ENCODE data around the gene NT5C2. TPM values are rescaled to one million over a fixed set of nuclear protein-coding genes. Genes with fewer than 3 reads are reported as not detected.
"Not testable (repeated sequence)": the region's sequence is repeated elsewhere in the genome, so short reads cannot be mapped to it uniquely, and the experiment has no call there.

NT5C2 gene
- polyA plus RNA-seq, 3 donors, result 16.5 to 60.6 (median 36.3) TPM

DNA sequence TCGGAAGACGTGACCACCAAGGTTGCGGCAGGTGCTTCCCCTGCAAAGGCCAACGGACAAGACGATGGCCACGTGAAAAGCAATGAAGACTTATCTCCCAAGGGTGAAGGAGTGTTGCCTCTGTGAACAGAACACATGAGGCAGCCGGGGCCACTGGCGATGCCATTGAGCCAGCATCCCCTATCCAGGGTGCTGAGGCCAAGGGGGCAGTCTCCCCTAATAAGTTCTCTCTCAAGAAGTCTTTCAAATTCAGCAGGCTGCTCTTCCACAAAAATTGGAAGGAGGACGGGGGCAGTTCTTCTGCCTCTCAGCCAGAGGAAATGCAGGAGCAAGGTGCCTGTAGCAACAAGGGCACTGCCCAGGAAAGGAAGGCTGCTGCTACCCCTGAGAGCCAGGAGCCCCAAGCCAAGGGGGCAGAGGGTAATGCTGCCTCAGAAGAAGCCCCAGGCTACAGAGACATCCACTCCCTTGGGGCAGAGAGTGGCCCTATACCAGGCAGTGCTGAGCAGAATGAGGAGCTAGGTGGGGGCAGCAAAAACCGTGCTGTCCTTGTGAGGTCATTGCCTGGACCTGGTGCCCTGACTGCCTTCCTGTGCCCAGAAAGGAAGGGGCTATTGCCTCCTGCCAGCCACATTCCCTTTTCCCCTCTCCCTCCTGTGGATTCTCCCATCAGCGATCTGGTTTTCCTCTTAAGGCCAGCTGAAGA, 17.3 kb downstream of the NT5C2 start:
- WGBS, 3 donors, result 88 to 90% (median 89%) methylated on average over 10 to 11 of the region's 11 CpGs
- no peak overlapping the region for H3K27ac ChIP-seq (ENCODE audit: low read depth, low read length)

DNA sequence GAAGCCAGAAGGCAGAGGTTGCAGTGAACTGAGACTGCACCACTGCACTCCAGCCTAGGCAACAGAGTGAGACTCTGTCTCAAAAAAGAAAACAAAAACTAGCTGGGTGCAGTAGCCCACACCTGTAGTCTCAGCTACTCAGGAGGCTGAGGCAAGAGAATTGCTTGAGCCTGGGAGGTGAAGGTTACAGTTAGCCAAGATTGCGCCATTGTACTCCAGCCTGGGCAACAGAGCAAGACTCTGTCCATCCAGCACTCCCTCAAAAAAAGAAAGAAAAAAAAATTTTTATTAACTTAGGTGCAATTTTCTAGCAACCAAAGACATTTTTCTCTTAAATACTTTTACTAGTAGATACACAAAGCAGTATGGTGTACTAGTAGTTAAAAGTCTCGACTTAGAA, 18.7 kb downstream of the NT5C2 start:
- H3K27ac ChIP-seq (ENCODE audit: low read depth, low read length), result not testable (repeated sequence)
- 96 to 100% (median 97%) methylated on average over 2 of the region's 2 CpGs for WGBS, 3 donors

DNA sequence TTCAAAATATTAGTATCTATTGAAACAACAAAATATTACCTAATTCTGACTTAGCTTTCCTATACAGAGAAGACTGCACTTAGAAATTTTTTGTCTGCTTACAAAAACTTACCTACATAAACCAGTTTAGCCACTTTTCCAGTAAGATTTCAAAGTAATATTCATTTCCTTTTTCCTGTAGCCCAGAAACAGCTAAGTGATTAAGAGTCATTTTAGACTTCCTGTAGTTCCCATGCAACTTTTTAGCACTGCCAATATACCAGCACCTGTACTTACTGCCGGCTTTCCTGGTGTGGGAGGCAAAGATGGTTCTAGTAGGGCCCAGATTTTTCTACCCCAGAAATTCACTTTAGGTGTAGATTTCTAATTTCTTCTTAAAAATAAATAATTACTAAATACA, 21.8 kb downstream of the NT5C2 start:
- H3K27ac ChIP-seq (ENCODE audit: low read depth, low read length), result no peak overlapping the region
- WGBS, 3 donors, result 23 to 41% (median 30%) methylated on average over 1 of the region's 1 CpG

GRCh38 chr10:103168438-103168837, 24.6 kb downstream of the NT5C2 start:
- H3K27ac ChIP-seq (ENCODE audit: low read depth, low read length), result no peak overlapping the region

DNA sequence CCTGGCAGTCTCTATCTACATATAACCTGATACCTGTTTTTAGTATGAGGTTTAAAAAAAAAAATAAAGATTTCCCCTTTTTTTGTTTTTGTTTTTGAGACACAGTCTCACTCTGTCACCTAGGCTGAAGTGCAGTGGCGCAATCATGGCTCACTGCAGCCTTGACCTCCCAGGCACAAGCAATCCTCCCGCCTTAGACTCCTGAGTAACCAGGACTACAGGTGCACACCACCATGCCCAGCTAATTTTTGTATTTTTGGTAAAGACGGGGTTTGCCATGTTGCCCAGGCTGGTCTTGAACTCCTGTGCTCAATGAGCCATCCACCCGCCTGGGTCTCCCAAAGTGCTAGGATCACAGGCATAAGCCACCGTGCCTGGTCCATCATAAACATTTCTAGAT, 25.5 kb downstream of the NT5C2 start:
- H3K27ac ChIP-seq (ENCODE audit: low read depth, low read length), result not testable (repeated sequence)
- 97 to 98% (median 97%) methylated on average over 5 of the region's 5 CpGs for WGBS, 3 donors

DNA sequence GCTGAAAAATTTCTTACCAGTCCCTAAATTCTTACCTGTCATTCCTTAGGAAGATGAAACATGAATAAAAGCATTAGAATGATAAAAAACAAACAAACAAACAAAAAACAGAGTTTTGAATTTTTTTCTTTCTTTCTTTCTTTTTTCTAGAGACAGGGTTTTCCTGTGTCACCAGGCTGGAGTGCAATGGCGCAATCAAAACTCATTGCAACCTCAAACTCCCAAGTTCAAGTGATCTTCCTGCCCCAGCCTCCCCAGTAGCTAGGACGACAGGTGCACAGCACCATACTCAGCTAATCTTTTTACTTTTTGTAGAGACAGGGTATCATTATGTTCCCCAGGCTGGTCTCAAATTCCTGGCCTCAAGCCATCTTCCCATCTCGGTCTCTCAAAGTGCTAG, 26.5 kb downstream of the NT5C2 start:
- WGBS, 3 donors, result 83 to 95% (median 94%) methylated on average over 3 of the region's 3 CpGs
- no peak overlapping the region for H3K27ac ChIP-seq (ENCODE audit: low read depth, low read length)

DNA sequence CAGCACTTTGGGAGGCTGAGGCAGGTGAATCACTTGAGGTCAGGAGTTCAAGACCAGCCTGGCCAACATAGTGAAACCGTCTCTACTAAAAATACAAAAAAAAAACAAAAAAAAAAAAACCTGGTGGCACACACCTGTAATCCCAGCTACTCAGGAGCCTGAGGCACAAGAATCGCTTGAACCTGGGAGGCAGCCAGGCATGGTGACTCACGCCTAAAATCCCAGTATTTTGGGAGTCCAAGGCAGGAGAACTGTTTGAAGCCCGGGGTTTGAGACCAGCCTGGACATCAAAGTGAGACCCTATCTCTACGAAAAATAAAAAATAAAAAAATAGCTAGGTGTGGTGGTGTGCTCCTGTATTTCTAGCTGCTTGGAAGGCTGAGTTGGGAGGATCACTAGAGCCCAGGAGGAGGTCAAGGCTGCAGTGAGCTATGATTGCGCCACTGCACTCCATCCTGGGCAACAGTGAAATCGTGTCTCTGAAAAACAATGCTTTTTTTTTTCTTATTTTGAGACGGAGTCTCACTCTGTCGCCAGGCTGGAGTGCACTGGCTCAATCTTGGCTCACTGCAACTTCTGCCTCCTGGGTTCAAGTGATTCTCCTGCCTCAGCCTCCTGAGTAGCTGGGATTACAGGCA, 29.2 kb downstream of the NT5C2 start:
- H3K27ac ChIP-seq (ENCODE audit: low read depth, low read length), result not testable (repeated sequence)
- WGBS, 3 donors, result 87 to 99% (median 89%) methylated on average over 9 of the region's 9 CpGs

DNA sequence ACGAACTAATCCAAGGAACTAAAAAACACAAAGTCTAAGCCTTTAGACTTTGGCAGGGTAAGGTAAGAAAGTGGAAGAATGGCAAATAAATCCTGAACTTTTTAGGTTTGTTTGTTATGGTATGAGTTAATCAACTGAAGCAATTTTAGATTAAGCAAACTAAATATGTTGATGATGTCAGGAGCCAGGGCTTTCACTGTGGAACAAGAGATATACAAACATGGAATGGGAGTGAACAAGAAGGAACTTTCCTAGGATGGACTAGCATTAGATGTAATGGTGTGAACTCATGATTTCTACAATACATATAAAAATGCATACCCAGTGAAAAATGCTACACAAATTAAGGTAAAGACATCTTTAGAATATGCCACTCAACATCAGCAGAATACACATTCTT, 35.8 kb downstream of the NT5C2 start:
- no peak overlapping the region for H3K27ac ChIP-seq (ENCODE audit: low read depth, low read length)
- WGBS, 3 donors, result 94 to 100% (median 98%) methylated on average over 1 of the region's 1 CpG

DNA sequence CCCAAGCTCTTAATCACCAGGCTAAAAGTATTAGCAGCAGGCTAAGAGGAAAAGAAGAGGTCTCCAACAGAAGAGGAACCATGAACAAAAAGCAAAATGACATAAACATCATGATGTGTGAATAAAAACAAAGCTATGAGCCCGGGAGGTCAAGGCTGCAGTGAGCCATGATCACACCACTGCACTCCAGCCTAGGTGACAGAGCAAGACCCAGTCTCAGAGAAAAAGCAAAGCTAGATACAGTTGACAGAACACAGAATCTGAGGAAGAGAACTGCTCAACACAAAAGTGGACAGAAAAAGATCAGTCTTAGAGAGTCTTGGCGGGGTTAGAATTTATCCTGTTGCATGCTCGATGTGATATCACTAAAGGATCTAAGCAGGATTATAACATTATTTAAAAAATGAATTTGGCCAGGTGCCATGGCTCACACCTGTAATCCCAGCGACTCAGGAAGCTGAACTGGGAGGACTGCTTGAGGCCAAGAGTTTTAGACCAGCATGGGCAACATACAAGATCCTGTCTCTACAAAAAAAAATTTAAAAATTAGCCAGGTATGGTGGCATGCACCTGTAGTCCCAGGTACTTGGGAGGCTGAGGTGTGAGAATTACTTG, 37.5 kb downstream of the NT5C2 start:
- 58 to 74% (median 72%) methylated on average over 4 of the region's 4 CpGs for WGBS, 3 donors
- no peak overlapping the region for H3K27ac ChIP-seq (ENCODE audit: low read depth, low read length)

DNA sequence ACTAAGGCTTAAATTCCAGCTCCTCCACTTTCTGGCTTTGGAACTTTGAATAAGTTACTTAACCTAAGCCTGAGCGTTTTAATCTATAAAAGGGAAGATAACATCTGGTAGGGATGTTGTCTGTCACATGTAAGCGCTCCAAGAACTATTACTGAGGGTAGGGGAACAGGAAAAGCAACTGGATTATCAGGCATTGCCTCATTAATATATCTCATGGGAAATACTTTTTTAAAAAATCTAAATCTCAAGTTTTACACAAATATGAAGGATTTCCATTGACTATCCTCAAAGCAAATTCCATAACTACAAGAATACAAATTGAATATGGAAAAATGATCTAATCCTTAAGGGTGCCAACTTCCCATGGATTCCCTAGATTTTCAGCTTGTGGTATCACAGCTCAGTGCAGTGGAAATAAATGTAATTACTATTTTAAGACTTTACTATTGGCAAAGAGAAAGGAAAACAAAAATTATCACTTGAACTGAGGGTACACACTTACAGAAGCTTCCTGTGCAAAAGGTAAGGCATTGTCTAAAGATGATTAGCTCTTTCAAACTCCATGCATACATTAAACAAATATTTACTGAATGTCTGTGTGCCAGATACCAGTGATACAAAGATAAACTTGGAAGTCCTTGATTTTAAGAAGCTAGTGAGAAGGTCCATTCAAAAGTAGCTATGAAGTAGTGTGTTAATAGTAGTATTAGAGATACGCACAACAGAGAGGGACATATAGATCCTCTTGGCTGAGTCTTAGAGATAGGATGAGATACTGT, 38.4 kb downstream of the NT5C2 start:
- no peak overlapping the region for H3K27ac ChIP-seq (ENCODE audit: low read depth, low read length)
- WGBS, 3 donors, result 36 to 45% (median 41%) methylated on average over 3 of the region's 3 CpGs

DNA sequence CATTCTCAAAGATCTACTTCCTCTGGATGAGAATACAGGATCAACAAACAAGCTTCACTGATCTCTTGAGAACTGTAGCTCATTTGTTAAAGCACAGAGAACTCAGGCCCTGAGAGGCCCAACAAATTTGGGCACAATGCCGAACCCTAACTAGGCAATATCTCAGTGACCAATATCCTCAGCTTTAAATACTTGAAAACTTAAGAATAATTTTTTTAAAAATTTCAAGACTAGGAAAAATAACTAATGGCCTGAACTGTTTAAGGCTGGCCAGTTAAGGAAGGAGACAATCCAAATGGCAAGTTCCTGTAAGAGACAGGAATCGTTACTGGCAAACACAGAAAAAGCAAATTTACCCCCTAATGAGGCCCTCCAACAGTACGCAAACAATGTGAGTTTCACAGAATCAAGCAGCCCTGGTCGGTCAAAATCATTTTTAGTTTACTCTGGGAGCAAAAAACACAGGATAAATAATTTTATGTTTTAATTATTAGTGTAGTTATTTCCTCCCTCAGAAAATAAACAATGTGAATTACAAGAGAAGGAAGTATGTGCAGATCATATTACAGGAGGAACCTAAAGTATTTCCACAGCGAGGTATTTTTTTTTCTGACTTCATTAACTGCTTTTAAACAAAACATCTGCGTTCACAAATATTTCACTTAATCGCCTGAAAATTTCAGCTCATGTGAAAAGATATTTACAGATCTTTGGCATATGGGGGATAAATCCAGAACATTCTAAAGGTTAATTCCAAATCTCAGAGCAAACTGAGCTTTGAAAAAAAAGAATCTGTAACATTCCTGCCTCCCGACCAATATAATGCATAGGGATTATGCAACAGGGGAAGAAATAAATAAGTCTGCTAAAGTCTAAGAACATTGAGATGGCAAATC, 39.5 kb downstream of the NT5C2 start:
- H3K27ac ChIP-seq (ENCODE audit: low read depth, low read length), result no peak overlapping the region
- WGBS, 3 donors, result 16 to 19% (median 16%) methylated on average over 8 of the region's 8 CpGs

DNA sequence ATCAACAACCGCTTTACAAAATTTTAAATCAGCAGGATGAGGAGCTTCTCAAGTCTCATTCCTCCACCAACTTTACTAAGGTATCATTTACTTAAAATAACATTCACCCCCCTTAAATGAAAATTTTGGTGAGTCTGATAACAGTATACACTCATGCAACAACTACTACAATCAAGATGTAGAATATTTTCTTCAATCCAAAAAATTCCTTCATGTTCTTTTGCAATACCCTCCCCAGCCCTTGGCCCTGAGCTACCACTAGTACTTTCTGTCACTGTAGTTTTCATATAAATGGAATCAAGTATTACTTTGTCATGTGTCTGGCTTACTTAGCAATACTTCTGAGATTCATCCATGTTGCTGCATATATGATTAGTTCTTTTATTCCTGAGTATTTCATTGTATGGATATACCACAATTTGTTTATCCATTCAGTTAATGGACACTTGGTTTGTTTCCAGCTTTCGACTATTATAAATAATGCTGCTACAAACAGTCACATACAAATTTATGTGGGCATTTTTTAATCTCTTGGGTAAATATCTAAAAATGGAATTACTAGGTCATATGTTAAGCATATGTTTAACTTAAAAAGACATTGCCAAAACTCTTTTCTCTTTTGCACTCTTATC, 43.0 kb downstream of the NT5C2 start:
- 93 to 96% (median 96%) methylated on average over 2 of the region's 2 CpGs for WGBS, 3 donors
- H3K27ac ChIP-seq (ENCODE audit: low read depth, low read length), result no peak overlapping the region

DNA sequence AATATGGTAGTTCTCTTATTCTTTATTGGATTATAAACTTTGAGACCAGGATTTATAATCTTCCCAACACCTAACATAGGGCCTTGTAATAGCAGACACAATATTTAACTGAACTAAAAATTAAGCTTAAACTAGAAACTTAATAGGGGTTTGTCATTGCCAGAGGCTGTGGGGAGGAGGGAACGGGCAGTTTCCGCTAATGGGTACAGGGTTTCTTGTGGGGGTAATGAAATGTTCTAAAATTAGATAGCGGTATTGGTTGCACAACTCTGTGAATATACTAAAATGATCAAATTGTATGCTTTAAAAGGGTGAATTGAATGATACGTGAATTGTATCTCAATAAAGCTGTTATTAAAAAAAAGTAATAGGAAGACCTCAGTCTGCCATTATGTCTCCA, 45.4 kb downstream of the NT5C2 start:
- WGBS, 3 donors, result 82 to 97% (median 86%) methylated on average over 4 of the region's 4 CpGs
- H3K27ac ChIP-seq (ENCODE audit: low read depth, low read length), result no peak overlapping the region

GRCh38 chr10:103145860-103146466, 47.1 kb downstream of the NT5C2 start:
- WGBS, 3 donors, result 28 to 65% (median 62%) methylated on average over 3 of the region's 3 CpGs
- no peak overlapping the region for H3K27ac ChIP-seq (ENCODE audit: low read depth, low read length)

DNA sequence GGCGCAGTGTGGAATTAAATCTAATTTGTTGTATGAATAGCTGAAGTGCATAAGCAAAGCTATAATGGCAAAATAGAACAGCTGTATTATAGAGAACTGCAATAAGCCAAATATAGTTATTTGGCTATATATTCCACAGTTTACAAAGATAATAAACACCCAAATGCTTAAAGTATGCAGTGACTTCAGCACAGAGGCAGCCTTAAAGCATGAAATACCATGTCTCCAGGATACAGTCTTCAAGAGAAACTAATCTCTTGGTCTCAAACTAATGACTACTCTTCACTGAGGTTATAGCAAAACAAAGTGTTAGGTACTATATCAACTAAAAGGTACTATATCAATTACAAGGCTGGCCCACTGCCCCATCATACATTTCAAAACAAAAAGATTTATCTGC, 48.0 kb downstream of the NT5C2 start:
- no peak overlapping the region for H3K27ac ChIP-seq (ENCODE audit: low read depth, low read length)
- 92 to 97% (median 92%) methylated on average over 1 of the region's 1 CpG for WGBS, 3 donors

- 76 to 88% (median 86%) methylated on average over 2 of the region's 2 CpGs for WGBS, 3 donors
- H3K27ac ChIP-seq (ENCODE audit: low read depth, low read length), result no peak overlapping the region
Measured at GRCh38 chr10:103144041-103144440, 49.0 kb downstream of the NT5C2 start.

DNA sequence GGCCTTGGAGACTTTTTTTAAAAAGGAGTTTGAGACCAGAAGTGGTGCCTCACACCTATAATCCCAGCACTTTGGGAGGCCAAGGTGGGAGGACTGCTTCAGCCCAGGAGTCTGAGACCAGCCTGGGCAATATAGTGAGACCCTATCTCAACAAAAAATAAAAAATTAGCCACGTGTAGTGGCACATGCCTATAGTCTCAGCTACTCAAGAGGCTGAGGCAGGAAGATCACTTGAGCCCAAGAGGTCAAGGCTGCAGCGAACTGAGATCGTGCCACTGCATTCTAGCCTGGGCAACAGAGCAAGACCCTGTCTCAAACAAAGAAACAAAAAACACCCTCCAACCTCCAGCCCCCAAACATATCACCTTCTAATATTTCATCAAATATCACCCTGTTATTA, 49.4 kb downstream of the NT5C2 start:
- not testable (repeated sequence) for H3K27ac ChIP-seq (ENCODE audit: low read depth, low read length)
- 73 to 99% (median 82%) methylated on average over 3 of the region's 3 CpGs for WGBS, 3 donors

All from adipose tissue (tissue), 3 donors.